Stimulated activated CD8-positive, alpha-beta memory T cell treated with anti-CD3 and anti-CD28 coated beads, Interleukin-4, amount 100 ng/mL, for 4 hours (primary cell): ENCODE data around the gene GPR146.

Experiments
- DNase-seq, 2 donors: peaks; one replicate each; pipeline ENCODE4 v3.0.0-alpha.2; 2020; ENCODE audit warnings: low read depth in 2 of 2, low spot score in 1 of 2

The GPR146 gene

DNA sequence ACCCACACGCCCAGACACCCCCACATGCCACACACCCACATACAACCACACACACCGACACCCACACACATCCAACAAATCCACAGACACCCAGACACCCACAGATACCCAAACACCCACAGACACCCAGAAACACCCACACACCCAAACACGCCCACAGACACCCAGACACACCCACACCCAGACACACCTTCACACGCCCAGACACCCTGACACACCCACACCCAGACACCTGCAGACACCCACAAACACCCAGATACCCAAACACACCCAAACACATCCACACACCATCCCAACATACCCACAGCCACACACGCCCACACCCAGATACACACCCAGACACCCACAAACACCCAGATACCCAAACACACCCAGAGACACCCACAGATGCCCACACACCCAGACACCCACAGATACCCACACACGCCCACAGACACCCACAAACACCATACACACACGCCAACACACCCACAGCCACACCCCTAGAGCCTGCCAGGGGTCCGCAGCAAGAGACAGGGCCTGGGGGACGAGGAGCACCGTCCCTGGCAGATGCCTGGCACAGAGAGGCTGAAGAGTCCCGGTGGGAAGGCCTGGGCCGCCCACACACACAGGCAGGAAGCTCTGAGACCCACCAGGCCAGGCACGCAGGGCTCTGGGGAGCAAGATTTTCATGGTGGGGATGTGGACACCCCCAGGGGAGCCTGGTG is 32.9 kb upstream of the GPR146 start:
- no peak for DNase-seq

GRCh38 chr7:1012004-1012715 is 32.2 kb upstream of the GPR146 start:
- no peak for DNase-seq

GRCh38 chr7:1012716-1013095 is 31.6 kb upstream of the GPR146 start:
- no peak for DNase-seq

GRCh38 chr7:1013581-1013980 is 30.8 kb upstream of the GPR146 start:
- no peak for DNase-seq

DNA sequence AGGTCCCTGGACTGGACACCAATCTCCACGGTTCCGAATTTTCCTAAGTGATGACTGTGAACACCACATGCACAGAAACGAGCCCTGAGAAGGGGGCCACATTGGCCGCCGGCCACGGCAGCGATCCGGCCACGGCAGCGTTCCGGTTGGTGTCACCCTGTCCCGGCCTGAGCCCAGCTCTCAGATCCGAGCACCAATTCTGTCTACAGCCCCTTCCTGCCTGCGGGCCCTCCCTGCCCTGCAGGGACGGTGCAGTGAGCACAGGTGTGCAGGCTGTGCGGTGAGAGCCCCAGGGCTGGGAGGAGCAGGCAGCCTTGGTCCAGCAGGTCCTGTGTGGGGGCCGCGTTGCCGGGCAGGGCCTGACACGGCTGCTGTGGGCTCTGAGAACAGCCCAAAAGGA is 29.7 kb upstream of the GPR146 start:
- DNase-seq, result no peak

GRCh38 chr7:1015196-1016121 is 28.9 kb upstream of the GPR146 start:
- DNase-seq, result no peak

DNA sequence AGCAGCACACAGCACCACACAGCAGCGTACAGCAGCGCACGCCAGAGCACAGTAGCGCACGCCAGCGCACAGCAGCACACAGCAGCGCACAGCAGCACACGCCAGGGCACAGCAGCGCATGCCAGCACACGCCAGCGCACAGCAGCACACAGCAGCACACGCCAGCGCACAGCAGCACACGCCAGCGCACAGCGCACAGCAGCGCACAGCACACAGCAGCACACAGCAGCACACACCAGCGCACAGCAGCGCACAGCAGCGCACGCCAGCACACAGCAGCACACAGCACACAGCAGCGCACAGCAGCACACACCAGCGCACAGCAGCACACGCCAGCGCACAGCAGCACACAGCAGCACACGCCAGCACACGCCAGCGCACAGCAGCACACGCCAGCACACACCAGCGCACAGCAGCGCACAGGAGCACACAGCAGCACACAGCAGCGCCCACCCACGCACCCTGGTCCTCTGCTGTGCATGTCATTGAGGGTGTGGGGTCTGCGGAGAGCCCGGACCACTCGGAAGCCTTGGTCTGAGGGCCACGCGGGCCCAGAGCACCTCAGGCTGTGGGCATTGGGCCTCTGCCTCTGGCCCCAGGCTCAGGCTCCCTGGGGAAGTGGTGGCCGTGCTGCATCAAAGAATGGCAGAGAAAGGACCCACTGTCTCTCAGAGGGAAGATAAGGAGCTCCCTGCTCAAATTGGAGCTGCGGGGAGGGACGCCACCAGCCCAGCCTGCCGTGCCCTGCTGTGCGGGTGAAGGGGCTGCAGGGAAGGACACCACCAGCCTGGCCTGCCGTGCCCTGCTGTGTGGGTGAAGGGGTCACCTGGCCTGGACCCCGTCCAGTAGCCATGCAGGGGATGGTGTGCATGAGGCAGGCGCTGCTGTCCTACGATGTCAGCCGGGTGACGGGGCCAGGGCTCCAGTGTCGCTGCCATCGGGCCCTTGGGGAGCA is 27.5 kb upstream of the GPR146 start:
- no peak for DNase-seq

GRCh38 chr7:1017586-1018333 is 26.6 kb upstream of the GPR146 start:
- no peak for DNase-seq

- no peak for DNase-seq
Observed at GRCh38 chr7:1018334-1018695, 26.0 kb upstream of the GPR146 start.

DNA sequence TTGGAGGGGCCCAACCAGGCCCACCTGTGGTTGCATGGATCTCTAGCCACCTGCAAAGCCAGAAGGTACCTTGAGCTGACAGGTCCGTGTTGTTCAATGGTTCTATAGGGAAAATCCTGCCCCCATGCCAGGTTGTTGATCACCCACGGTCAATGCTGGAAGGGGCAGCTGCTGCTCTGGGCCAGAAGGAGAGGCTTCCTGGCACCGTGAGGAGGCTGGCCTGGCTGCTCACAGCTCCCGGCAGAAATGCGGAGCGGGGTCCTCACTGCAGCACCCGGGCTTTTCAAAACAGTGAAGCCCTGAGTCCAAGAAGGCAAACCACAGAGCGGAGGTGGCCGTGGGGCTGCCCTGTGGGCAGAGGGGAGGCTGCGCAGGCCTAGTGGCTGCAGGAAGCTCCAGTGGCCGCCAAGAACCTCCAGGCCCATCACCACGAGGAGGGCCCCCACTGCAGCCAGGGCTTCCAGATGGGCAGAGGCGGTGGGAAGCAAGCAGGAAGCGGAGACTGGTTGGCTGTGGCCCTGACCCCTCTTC is 25.0 kb upstream of the GPR146 start:
- DNase-seq, result no peak

GRCh38 chr7:1019789-1020610 is 24.3 kb upstream of the GPR146 start:
- no peak for DNase-seq

GRCh38 chr7:1020849-1021251 is 23.5 kb upstream of the GPR146 start:
- DNase-seq, result no peak

DNA sequence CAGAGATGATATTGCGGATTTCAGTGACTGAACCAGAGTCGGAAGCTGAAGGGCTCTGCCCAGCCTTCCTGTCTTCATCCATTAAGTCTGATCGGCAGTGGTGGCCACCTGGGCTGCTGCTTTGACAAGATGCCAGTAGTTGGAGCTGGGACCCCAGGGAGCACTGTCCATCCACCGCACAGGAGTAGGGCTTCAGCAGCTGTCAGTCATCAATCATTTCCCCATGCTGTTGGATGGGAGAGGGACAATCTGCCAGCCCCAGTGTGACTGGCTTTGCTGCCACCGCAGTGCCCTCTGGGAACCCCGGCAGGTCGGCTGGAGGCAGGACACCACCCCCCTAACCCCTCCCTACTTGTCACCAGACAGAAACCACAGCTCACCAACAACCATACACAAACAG is 23.0 kb upstream of the GPR146 start:
- DNase-seq, result no peak

DNA sequence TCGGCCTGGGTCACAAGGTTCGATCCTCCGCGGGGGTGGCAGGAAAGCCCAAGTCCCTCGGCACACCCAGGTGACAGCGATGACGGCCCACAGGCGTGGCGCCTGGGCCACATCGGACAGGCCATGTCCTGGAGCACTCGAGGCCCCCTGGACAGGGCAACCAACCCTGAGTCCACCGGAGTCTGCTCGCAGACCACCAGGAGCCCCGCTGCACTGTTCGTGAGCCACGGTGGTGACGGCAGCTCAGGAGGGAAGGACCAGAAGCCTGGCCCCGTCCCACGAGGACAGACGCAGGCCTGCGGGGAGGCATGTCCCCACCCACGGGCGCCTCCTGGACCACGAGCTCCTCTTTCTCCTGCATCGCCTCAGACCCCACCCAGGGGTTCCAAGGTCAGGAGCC is 22.4 kb upstream of the GPR146 start:
- no peak for DNase-seq

GRCh38 chr7:1022356-1022755 is 22.0 kb upstream of the GPR146 start:
- DNase-seq, result no peak

DNA sequence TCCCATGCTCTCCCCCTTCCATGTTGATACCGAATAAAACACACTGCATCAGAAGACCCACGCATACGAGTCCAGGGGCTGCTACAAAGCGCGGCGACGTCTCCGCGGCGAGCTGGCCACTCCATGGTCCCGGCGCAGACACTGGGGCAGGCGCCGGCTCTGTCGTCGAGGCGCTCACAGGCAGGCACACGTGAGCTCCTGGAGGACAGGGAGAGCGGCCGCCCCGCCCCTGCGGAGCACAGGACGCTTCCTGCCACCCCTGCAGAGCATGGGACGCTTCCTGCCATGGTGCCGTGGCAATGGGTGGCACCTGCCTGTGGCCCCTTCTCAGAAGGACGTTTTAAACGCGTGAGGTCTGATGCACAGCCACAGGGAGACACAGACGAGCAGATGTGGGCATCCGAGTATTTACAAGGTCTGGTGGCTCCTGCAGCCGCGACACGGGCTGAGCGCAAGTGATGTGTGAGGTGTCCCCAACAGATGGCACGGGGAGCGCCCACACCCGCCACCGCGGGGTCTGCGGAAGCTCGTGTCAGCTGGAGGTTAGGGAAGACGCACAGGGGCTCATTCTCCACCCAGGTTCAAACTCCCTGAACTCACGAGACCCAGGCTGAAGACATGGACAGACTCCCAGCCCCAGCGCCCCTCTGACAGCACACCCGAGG is 21.4 kb upstream of the GPR146 start:
- no peak for DNase-seq

DNA sequence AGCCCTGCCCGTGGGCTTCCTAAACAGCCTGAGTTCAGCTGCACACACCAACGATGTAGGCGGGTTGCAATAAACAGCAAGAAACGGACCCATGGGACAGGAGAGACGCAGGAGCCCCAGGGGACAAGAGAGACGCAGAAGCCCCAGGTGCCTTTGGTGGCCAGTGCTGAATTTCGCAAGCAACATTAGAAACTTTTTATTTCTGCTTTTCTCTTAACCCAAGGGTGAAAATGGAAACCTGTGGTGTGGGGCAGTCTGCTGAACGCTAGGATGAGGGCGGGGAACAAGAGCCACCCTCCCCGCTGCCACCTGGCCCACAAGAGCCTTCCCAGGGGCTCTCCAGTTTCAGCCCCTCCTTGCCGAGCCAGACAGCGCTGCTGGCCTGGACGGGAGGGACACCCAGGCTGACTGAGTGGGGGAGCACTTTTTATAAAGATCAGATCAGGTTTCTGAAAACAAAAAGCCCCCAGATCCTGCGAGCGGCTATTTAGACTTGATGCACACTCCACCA is 20.0 kb upstream of the GPR146 start:
- no peak for DNase-seq
